22Rv1 (cell line): Measurements from ENCODE around the gene OLFM2.

ENCODE experiments used
- CTCF ChIP-seq: fragments of 450-650 bp; IDR thresholded peaks from 2 replicates; pipeline ENCODE4 v1.5.1; 2017; ENCODE audit warnings: mild to moderate bottlenecking
- ZFX ChIP-seq: fragments of 450-650 bp; IDR thresholded peaks from 2 replicates; pipeline ENCODE4 v1.6.1; 2017; ENCODE audit warnings: antibody characterized with exemption, borderline replicate concordance

- TF ChIP-seq CTCF (no peak), ZFX (no peak)
Observed at GRCh38 chr19:9883764-9884163, 52.6 kb downstream of the OLFM2 start.
